Omental fat pad (tissue), 4 donors: ENCODE data around the gene SNAP29. TPM values are rescaled to one million over a fixed set of nuclear protein-coding genes. Genes with fewer than 3 reads are reported as not detected.
A peak's percentile ranks its signal among the peaks of the same experiment; 100 is the strongest.
"Not testable (repeated sequence)": the region's sequence is repeated elsewhere in the genome, so short reads cannot be mapped to it uniquely, and the experiment has no call there.

Experiments used
- ATAC-seq: fragments of 150-250 bp; one replicate; pipeline ENCODE4 v1.9.1; 2016; ENCODE audit warnings: mild to moderate bottlenecking, moderate library complexity; ENCODE audit not compliant: low FRiP score
- DNase-seq: peaks from one replicate; pipeline ENCODE4 v3.0.0-alpha.2; 2019; ENCODE audit warnings: low spot score
- total RNA-seq, 4 donors: library from RNA; depleted of rRNA; stranded (reverse); fragments of >200 nt; gene quantifications; one replicate each; pipeline ENCODE4 v1.1.0, GENCODE V29; 2016
- TF ChIP-seq, protein P1 (sequence below), 3 donors: fragments of 450-650 bp; IDR thresholded peaks; one replicate each; pipeline ENCODE4 v1.5.1; 2016 to 2017; ENCODE audit warnings: antibody characterized with exemption in 3 of 3, mild to moderate bottlenecking in 3 of 3, moderate library complexity in 2 of 3

Gene SNAP29
- total RNA-seq, 4 donors from 2014 or later = 17.2 to 25.1 (median 20.1) TPM

DNA sequence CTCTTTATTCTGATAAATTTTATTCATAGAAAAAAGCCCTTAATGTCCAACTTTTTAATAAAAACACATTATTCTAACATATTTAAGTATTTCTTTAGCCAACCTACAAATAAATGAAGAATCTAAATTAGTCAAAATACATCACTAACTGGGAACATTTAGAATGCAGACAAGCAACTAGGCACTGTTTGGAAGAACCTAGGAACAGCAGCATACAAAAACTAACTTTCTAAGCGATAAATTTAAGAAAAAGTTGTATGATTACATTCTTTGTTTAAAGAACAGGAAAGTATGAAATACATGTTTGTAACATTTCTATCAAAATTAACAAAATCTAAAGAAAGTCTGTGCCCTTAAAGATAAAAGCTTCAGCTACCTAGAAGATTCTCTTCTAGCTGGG, 35.5 kb upstream of the SNAP29 start:
- TF ChIP-seq, protein P1, sequence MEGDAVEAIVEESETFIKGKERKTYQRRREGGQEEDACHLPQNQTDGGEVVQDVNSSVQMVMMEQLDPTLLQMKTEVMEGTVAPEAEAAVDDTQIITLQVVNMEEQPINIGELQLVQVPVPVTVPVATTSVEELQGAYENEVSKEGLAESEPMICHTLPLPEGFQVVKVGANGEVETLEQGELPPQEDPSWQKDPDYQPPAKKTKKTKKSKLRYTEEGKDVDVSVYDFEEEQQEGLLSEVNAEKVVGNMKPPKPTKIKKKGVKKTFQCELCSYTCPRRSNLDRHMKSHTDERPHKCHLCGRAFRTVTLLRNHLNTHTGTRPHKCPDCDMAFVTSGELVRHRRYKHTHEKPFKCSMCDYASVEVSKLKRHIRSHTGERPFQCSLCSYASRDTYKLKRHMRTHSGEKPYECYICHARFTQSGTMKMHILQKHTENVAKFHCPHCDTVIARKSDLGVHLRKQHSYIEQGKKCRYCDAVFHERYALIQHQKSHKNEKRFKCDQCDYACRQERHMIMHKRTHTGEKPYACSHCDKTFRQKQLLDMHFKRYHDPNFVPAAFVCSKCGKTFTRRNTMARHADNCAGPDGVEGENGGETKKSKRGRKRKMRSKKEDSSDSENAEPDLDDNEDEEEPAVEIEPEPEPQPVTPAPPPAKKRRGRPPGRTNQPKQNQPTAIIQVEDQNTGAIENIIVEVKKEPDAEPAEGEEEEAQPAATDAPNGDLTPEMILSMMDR (IDR thresholded peaks at IDR 0.05) = no peak
- DNase-seq (no peak), ATAC-seq (no peak)

DNA sequence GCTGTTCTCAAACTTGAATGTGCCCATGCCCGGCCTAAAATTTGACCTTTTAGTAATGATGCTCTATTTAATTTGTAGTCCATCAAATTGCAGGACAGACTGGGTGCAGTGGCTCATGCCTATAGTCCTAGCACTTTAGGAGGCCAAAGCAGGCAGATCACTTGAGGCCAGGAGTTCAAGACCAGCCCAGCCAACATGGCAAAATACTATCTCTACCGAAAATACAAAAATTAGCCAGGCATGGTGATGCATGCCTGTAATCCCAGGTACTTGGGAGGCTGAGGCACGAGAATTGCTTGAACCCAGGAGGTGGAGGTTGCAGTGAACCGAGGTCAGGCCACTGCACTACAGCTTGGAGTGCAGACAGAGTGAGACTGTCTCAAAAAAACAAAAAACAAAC, 33.6 kb upstream of the SNAP29 start:
- ATAC-seq, DNase-seq: not testable (repeated sequence)

DNA sequence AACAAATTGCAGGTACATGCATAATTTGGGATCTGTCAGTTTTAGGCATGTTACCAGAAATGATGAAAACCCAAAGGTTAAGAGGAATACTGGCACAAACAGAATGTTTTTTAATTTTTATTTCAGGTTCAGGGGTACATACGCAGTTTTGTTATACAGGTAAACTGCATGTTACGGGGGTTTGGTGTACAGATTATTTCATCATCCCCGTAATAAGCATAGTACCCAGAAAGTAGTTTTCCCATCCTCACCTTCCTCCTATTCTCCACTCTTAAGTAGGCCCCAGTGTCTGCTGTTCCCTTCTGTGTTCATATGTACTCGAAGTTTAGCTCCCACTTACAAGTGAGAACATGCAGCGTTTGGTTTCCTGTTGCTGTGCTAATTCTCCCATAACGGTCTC, 33.2 kb upstream of the SNAP29 start:
- DNase-seq (no peak), ATAC-seq (no peak)
- TF ChIP-seq, protein P1 (IDR thresholded peaks at IDR 0.05) = no peak

DNA sequence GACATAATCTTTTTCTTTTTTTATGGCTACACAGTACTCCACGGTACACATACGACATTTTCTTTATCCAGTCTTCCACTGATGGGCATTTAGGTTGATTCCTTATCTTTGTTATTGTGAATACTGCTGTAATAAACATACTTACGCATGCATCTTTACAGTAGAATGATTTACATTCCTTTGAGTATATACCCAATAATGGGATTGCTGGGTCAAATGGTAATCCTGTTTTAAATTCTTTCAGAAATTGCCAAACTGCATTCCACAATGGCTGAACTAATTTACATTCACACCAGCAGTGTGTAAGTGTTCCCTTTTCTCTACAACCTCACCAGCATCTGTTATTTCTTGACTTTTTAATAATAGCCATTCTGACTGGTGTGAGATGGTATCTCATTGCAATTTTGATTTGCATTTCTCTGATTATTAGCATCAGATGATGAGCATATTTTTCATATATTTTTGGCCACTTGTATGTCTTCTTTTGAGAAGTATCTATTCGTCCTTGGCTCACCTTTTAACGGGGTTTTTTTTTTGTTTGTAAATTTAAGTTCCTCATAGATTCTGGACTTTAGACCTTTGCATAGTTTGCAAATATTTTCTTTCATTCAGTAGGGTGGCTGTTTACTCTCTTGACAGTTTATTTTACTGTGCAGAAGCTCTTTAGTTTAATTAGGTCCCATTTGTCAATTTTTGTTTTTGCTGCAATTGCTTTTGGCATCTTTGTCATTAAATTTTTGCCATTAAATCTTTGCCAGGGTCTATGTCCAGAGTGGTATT, 32.2 kb upstream of the SNAP29 start:
- ATAC-seq, DNase-seq: not testable (repeated sequence)

DNA sequence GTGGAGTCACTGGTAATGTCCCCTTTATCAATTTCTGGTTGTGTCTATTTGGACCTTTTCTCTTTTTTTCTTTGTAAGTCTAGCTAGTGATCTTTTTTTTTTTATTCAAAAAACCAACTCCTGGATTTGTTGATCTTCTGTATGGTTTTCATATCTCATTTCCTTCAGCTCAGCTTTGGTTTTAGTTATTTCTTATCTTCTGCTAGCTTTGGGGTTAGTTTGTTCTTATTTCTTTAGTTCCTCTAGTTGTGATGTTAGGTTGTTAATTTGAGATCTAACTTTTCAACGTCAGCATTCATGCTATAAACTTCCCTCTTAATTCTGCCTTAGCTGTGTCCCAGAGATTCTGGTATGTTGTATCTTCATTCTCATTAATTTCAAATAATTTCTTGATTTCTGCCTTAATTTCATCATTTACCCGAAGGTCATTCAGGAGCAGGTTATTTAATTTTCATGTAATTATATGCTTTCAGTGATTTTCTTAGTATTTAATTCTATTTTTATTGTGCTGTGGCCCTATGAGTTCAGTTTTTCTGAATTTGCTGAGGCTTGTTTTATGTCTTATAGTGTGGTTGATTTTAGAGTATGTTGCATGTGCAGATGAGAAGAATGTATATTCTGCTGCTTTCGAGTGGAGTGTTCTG, 29.2 kb upstream of the SNAP29 start:
- DNase-seq = no peak
- TF ChIP-seq, protein P1 (IDR thresholded peaks at IDR 0.05) = no peak
- no peak for ATAC-seq

DNA sequence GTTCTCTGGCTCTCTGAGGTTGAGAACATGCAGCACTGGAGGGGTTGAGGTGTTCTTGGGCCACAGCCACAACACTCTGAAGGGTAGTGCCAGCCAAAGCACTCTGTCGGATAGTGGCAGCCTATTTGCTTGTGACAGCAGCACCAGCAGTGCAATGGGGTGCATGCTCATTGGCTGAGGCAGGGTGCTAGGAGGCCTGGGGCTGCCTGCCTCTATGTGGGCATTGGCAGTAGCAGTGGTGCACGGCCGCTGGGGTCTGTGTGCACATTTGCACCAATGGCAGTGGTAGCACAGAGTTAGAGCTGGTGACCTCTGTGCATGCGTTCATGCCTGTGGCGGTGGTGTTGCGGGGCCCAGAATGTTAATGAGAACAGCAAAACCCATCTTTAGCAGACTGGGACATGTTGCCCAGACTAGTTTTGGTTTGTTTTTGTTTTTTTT, 25.6 kb upstream of the SNAP29 start:
- ATAC-seq = peak; percentile 28
- no peak for DNase-seq
- TF ChIP-seq, protein P1 (IDR thresholded peaks at IDR 0.05) = no peak

DNA sequence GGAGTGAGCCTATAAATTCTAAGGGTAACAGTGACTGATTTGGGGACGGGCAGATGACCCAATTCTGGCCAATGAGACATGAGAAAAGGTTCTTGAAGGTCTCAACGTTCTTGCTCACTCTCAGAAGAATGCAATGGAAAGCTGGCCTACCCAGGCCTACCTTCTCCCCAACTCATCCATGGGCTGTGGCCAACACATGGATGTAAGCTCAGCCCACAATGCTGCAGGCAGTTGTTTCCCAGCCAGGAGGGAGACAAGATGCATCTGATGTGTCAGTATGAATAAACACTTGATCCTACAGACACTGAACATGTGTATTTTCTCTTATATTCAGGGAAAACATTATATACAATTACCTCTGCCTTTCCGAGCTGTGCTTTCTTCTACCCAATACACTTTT, 24.6 kb upstream of the SNAP29 start:
- DNase-seq = no peak
- no peak for ATAC-seq
- TF ChIP-seq, protein P1 (IDR thresholded peaks at IDR 0.05) = no peak

DNA sequence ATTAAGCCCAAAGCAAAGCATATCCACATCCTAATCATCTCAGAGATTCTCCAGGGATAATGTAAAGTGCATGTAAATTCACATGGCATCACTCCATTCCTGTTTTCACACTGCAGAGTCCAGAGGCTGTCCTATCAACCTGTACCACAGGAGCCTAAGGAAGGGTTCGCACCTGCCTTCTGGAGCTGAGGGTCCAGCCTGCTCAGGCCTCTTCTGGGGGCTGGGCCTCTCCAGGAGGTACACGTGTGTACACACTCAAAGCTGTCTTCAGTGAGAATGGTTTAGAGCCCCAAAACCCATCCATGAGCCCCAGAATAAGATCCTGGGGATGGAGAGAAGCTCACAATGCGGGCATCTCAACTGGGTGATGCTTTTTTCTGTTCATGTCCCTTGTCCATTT, 24.1 kb upstream of the SNAP29 start:
- ATAC-seq = no peak
- TF ChIP-seq, protein P1 (IDR thresholded peaks at IDR 0.05) = no peak
- no peak for DNase-seq
